ENCODE data around the gene TNFRSF12A. TPM values are rescaled to one million over a fixed set of nuclear protein-coding genes. Genes with fewer than 3 reads are reported as not detected.
A peak's percentile ranks its signal among the peaks of the same experiment; 100 is the strongest.

Gene TNFRSF12A
- total and polyA plus RNA-seq, 9 donors = 3.7 to 52.5 (median 8.5) TPM

DNA sequence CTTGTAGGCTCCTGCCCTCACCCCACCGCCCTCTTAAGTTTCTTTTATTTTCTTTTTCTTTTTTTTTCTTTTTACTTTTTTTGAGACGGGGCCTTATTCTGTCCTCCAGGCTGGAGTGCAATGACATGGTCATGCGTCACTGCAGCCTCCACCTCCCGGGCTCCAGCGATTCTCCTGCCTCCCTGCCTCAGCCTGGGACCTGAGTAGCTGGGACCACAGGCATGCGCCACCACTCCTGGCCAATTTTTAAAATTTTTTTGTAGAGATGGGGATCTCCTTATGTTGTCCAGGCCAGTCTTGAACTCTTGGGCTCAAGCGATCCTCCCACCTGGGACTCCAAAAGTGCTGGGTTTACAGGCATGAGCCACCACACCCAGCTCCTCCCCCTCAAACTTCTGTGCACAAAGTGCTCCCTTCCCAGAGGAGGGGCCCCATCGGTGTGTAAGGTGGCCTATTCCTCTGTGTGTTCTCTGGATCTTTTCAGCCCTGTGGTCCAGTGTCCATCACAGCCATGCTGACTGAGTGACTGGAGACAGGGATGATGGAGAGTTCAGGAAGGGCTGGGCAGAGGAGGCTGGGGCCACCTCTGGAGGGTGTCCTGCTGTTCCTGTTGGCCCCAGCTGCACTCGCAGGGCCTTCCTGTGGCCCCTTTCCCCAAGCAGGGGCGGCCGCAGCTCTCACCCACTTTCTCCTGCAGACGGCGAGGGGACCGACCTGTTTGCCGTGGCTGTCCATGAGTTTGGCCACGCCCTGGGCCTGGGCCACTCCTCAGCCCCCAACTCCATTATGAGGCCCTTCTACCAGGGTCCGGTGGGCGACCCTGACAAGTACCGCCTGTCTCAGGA lies 36.4 kb downstream of the TNFRSF12A start:
- Histone ChIP-seq H3K9me3 (no peaks in the 10 kb centered on the region), H3K27me3 (no peaks in the 10 kb centered on the region), H3K27ac (no peak overlapping the region), H3K4me3 (no peak overlapping the region), H3K4me1 (ENCODE audit: insufficient read depth) (peaks cover 8% of the 10 kb centered on the region), H3K36me3 (no peaks in the 10 kb centered on the region)
- no peak for DNase-seq
- TF ChIP-seq EP300 (IDR thresholded peaks at IDR 0.05) = no peak
- TF ChIP-seq, protein P1, sequence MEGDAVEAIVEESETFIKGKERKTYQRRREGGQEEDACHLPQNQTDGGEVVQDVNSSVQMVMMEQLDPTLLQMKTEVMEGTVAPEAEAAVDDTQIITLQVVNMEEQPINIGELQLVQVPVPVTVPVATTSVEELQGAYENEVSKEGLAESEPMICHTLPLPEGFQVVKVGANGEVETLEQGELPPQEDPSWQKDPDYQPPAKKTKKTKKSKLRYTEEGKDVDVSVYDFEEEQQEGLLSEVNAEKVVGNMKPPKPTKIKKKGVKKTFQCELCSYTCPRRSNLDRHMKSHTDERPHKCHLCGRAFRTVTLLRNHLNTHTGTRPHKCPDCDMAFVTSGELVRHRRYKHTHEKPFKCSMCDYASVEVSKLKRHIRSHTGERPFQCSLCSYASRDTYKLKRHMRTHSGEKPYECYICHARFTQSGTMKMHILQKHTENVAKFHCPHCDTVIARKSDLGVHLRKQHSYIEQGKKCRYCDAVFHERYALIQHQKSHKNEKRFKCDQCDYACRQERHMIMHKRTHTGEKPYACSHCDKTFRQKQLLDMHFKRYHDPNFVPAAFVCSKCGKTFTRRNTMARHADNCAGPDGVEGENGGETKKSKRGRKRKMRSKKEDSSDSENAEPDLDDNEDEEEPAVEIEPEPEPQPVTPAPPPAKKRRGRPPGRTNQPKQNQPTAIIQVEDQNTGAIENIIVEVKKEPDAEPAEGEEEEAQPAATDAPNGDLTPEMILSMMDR (IDR thresholded peaks at IDR 0.05) = no peak
- TF ChIP-seq POLR2A (IDR thresholded peaks at IDR 0.05) = no peak
- 81 to 87% (median 85%) methylated on average over 19 of the region's 19 CpGs for WGBS, 3 donors
- intact Hi-C loops (cut with DNase I) = loop anchor here in 3 of 4 donors (5.0 to 10.0 kb wide), 2 partner anchors 108 to 111 kb away; no protein-coding TSS in a partner anchor

DNA sequence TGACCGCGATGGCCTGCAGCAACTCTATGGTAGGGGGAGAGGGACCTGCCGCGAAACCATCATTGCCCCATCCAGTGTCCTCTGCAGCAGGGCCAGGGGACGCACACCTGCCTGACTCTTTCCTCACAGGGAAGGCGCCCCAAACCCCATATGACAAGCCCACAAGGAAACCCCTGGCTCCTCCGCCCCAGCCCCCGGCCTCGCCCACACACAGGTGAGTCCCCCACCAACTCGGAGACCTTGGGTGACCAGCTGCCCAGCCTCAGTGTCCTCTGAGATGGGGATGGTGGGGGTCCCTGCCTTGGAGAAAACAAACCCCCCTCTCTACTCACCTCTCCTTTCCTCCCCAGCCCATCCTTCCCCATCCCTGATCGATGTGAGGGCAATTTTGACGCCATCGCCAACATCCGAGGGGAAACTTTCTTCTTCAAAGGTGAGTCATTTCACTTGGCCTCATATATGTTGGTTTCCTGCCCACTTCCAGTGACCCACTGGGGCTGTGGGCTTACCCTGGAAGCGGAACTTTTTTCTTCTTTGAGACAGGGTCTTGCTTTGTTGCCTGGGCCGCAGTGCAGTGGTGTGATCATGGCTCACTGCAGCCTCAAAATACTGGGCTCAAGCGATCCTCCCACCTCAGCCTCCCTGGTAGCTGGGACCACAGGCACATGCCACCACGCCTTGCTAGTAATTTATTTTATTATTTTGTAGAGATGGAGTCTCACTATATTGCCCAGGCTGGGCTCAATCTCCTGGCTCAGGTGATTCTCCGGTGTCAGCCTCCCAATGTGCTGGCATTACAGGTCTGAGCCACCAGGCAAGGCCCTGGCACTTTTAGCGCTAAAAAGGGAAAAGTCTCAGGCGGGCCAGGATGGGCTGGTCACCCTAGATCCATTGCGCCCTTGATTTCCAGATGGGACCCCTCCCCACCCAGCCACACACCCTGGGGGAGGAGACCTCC lies 37.3 kb downstream of the TNFRSF12A start:
- intact Hi-C loops (cut with DNase I) = loop anchor here in 3 of 4 donors (5.0 to 10.0 kb wide), 2 partner anchors 107 to 110 kb away; no protein-coding TSS in a partner anchor
- H3K4me3 ChIP-seq = no peak overlapping the region
- TF ChIP-seq, protein P1 (IDR thresholded peaks at IDR 0.05) = no peak
- TF ChIP-seq POLR2A (IDR thresholded peaks at IDR 0.05) (no peak), EP300 (IDR thresholded peaks at IDR 0.05) (no peak)

DNA sequence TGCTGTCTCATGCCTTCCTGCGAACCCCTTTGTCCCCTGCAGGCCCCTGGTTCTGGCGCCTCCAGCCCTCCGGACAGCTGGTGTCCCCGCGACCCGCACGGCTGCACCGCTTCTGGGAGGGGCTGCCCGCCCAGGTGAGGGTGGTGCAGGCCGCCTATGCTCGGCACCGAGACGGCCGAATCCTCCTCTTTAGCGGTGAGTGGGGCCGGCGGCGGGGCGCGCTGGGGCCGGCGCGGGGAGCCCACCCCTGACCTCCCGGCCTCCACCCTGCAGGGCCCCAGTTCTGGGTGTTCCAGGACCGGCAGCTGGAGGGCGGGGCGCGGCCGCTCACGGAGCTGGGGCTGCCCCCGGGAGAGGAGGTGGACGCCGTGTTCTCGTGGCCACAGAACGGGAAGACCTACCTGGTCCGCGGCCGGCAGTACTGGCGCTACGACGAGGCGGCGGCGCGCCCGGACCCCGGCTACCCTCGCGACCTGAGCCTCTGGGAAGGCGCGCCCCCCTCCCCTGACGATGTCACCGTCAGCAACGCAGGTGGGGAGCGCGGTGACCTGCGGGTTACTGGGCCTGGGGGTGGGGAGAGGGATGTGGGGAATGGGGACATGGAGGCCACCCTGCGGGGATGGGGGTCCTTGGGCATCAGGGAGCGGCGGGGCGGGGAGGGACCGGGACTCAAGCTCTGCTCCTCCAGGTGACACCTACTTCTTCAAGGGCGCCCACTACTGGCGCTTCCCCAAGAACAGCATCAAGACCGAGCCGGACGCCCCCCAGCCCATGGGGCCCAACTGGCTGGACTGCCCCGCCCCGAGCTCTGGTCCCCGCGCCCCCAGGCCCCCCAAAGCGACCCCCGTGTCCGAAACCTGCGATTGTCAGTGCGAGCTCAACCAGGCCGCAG lies 38.2 kb downstream of the TNFRSF12A start:
- no peaks in the 10 kb centered on the region for H3K36me3 ChIP-seq
- peaks cover 8% of the 10 kb centered on the region for H3K4me1 ChIP-seq (ENCODE audit: insufficient read depth)
- intact Hi-C loops (cut with DNase I) = loop anchor here in 3 of 4 donors (5.0 to 10.0 kb wide), 2 partner anchors 106 to 109 kb away; no protein-coding TSS in a partner anchor
- H3K27me3 ChIP-seq = no peaks in the 10 kb centered on the region
- no peak overlapping the region for H3K27ac ChIP-seq
- H3K9me3 ChIP-seq = no peaks in the 10 kb centered on the region
- H3K4me3 ChIP-seq = peak overlapping the region; percentile 85
- TF ChIP-seq, protein P1 (IDR thresholded peaks at IDR 0.05) = no peak
- TF ChIP-seq EP300 (IDR thresholded peaks at IDR 0.05) (no peak), POLR2A (IDR thresholded peaks at IDR 0.05) (no peak)
- WGBS, 3 donors = 6 to 19% (median 7%) methylated on average over 28 to 77 of the region's 77 CpGs
- peak in 4 of 5 donors; percentile 43 to 57 (median 54) for DNase-seq

More for the DNA sequence above, 37.3 kb downstream of the TNFRSF12A start:
- Histone ChIP-seq H3K27ac (no peak overlapping the region), H3K9me3 (no peaks in the 10 kb centered on the region), H3K36me3 (no peaks in the 10 kb centered on the region), H3K27me3 (no peaks in the 10 kb centered on the region), H3K4me1 (ENCODE audit: insufficient read depth) (peaks cover 8% of the 10 kb centered on the region)
- 92 to 95% (median 95%) methylated on average over 22 of the region's 22 CpGs for WGBS, 3 donors
- DNase-seq = no peak
